GM19025 (cell line): ENCODE data around the gene ABCF2.

Experiments
- ATAC-seq: cut with Tn5 transposase; IDR thresholded peaks from one replicate; pipeline ENCODE4 v1.9.1; 2021; ENCODE audit warnings: mild to moderate bottlenecking, low read depth, moderate library complexity; ENCODE audit not compliant: unreplicated experiment

The ABCF2 gene

DNA sequence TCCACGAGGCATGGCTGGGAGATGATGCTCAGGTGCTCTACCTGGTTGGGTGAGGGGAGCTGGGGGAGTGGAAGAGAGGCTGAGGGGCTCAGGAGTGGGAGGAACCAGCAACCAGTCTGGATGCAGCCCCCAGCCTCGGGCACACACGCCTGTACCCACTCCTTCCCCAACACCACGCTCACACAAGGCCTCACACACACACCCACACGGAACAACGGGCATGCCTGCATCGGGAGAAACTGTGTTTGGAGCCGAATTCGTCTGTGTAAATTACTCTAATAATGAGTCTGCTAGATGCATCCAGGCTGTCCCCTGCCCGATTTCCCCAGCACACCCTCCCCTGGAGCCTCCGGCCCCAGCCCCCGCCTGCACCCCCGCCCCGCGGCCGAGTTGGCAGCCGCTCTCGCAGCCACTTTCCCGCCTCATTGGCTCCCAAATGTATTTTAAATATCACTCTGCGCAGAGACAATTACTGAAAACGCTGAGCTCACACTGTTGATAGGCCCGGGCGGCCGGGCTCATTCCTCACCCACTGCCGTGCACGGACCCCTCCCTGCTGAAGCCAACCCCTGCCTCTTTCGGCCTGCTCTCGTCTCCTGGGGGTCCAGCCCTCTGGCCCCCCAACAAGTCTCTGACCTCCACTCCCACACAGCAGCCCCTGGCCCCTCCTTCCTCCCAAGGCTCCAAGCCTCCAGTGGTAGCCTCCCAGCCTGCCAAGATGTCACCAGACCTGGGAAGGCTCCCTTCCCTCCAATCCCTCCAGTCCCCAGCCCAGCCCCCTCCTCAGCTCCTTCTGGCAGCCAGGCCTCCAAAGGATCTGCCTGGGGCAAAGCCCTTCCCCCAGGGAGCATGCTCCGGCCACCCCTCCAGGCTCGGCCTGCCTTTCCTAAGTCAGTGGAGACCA lies 27.8 kb downstream of the ABCF2 start:
- ATAC-seq, result no peak

DNA sequence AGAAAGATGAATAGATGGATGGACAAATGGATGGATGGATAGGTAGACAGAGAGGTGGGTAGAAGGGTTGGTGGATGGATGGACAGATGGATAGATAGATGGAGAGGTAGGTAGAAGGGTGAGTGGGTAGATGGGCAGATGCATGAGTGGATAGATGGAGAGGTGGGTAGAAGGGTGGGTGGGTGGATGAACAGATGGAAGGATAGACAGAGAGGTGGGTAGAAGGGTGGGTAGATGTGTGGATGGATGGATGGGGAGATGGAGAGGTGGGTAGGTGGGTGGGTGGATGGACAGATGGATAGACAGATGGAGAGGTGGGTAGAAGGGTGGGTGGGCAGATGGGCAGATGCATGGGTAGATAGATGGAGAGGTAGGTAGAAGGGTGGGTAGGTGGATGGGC lies 29.1 kb downstream of the ABCF2 start:
- ATAC-seq, result no peak

DNA sequence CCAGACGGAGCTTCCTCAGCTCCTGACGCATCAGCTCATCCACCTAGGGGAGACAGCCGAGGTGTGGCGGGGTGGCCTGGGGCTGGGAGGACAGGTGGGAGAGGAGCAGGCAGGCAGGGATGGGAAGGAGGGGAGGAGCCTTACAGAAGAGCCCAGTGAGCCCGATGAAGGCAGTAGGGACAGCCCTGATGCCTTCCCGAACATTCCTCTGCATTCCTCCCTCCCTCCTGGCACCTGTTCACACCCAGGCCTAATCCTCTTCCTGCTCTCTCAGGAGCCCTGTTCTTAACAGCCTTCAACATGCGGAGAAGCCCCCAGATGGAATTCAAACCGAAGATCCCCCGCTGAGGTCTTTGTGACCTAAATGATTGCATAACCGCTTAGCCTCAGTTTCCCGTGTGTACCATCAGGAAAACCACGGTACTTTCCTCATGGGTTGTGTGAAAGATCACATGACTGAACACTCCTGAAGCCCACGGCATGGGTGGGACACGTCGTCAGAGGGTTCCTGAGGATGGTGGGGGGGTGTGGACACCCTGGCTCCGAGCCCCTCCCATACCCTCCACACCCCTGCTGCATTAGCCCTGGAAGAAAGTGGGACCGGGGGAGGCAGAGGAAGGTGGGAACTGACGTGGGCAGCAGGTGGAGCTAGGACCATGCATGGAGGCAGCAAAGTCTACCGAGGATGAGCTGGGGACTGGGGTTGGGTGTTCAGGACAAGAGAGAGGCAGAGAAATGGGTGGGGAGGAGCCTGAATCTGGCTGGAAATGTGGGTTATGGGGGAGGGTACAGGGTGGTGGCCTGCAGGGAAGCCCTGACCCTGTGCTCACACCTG lies 31.2 kb downstream of the ABCF2 start:
- ATAC-seq, result no peak

DNA sequence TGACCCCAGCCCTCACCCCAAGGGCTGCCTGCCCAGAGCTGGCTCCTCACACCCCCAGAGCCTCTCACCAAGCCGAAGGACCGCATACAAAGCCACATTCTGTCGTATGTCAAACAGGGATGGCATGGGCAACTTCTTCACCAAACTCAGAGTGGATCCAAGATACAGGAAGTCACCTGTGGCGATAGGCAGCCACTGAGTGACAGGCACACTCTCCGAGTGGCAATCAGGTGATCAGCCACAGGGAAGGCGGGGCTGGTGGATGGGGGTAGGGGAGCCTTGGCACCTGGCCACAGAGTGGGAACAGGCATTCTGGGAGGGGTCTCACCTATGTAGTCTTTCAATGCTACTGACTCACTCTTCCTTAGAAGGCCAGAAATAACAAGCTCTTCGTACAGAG lies 32.8 kb downstream of the ABCF2 start:
- ATAC-seq, result no peak

DNA sequence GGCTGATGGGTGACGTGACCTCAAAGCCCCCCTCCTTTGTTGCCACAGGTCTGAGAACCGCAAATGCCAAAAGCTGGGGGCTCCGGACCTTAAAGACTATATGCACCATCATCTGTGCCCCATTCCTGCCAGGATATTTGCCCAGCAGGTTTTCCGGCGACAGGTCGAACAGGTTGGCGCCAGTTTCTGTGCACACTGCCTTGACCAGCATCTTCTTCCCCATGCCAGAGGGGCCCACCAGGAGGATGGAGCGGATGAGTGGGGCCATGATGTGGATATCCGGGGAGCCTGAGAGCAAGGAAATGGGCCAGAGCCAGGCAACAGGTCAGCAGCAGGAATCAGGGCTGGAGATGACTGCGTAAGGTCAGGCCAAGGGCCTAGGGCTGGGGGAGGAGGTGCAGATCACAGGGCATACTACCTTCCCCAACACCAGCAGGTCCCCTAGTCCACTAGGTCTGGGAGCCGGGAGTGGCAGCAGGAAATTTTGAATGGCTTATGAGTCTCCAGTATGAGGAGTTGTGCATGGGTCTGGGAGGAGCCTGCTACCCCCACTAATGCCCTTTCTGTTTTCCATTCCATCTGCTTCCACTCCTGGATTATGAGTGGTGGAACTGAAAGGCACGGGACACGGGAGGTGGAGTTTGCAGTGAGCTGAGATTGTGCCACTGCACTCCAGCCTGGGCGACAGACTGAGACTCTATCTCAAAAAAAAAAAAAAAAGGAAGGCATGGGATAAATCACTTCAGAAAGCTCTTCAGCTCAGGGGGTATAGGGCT lies 33.6 kb downstream of the ABCF2 start:
- no peak for ATAC-seq

DNA sequence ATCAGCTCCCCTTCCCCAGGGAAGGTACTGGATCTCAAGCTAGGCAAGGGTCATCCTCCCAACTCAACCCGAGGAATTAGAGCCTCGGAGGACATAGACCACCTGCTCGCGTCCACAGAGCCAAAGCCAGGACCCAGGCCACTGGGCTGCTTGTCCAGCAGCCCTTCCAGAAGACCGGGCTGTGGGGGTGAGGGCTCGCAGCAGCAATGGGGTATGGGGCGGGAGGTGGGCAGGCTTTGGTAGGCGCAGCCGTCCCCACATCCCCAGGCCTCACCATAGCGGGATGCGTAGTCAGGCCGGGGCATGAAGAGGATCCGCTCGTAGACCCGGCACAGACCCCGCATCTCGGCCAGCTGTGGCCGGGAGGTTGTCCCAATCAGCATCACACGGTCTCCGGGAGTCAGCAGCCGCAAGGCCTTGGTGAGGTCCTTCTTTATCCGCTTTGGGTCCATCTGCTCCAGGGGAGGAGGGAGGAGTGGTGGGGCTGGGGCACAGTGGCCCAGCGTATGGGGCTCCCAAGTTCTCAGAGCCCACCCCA lies 34.9 kb downstream of the ABCF2 start:
- ATAC-seq, result no peak

DNA sequence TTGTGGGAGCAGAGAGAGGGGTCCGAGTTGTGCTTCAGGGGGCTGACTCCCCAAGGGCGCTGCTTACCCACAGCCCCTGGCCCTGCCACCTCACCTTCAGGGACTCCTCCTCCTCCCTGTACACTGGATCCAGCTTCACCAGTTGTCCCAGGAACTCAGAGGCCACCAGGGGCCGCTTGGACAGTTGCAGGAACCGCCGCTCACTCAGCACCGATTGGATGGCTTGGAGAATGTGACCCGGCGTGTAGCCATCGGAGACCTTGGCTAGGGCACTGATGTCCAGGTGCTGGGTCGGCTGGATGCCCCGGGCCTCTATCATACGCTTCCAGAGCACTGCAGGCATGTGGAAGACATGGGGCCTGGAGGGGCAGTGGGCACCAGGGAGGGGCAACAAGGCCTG lies 35.5 kb downstream of the ABCF2 start:
- no peak for ATAC-seq

DNA sequence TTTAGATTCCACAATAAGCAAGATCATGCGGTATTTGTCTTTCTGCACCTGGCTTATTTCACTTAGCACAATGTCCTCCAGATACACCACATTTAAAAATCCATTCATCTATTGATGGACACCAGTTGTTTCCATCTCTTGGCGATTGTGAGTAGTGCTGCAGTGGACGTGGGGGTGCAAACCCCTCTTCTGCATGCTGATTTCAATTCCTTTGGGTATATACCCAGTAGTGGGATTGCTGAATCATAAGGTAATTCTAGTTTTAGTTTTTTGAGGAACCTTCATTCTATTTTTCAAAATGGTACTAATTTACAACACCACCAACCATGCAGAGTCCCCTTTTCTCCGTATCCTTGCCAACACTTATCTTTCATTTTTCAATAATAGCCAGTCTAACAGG lies 38.0 kb downstream of the ABCF2 start:
- no peak for ATAC-seq

DNA sequence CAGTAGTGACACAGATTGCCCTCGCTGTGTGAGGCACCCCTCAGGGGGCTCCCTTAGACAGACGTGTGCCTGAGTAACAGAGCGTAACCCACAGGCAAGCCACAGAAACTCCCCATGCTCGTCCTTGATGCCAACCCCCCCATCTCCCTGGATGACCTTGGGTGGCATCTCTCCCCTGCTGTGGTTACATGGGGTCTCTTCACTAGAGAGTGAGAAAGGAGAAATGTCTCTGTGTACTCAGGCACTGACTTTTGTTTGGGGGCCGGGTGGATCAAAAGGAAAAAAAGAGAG lies 38.8 kb downstream of the ABCF2 start:
- ATAC-seq, result no peak

DNA sequence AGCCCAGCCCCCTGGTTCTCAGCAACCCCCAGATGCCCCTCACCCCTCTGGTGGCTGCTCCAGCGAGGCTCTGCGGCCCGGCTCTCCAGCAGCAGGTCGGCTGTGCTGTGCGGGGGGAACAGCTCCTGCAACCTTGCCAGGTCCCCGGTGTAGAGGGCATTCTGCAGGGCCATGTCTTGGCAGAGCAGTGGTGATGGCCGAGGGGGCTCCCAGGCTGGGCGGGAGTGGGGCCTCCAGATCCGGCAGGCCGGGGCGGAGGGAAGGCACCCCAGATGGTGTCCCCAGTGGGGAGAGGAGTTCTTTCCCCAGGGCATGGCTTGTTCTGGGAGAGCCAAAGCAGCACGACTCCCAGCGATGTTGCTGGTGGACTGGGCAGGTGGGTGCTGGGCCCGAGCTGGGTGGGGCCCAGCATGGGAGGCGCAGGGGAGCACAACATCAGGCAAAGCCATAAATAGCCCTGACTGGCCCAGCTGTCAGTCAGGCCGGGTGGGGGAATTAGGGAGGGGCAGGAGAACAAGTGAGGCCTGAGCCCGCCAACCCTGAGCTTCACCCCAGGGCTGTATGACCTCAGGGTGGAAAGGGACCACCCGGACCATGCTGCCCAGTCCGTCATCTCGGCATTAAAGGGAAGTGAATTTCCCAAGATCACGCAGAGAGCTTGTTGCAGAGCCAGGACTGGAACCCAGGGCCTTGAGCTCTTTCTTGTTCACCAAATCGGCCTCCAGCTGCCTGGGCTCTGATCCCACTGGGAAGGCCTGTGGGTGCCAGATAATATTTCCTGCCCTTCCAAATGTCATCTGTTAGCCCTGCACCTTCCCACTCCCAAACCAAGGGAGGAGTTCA lies 39.4 kb downstream of the ABCF2 start:
- no peak for ATAC-seq

DNA sequence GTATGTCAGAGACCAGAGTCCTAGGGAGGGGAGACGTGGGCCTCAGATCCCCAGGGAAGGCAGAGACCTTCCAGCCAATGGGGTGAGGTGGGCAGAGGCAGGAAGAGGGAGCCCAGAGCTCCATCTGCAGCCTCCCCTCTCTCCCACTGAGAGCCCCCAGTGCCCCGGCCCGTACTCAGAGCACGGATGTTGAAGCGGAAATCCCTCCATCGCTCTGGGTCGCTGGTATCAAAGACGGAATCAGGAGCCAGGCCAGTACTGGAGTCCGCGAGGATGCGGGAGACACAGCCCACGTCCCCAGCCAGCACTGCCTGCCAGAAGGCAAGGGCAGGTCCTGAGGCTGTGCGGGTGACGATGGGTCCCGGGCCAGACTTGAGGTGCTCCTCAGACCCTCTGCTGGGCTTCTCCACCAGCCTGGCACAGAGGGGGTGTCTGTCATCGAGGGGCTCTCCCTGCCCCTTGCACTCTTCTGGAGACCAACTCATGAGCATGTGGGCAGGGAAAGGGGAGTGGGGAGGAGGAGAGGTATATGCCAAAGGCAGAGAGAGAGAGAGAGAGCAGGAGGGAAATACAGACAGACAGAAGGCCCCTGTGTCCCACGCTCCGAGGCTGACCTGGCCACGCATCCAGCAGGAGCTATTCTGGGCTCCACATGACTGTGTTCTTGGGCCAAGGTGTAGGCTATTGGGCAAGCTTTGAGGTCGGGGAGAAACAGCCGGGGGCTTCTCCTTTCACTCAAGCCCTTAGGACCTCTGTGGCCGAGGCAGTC lies 40.2 kb downstream of the ABCF2 start, which contains the start of gene ASB10:
TSS of gene ASB10 (minus strand) at position 611 of the 769 bp plus-strand sequence. CDS start at position 491, 120 bp downstream.
- no peak for ATAC-seq

DNA sequence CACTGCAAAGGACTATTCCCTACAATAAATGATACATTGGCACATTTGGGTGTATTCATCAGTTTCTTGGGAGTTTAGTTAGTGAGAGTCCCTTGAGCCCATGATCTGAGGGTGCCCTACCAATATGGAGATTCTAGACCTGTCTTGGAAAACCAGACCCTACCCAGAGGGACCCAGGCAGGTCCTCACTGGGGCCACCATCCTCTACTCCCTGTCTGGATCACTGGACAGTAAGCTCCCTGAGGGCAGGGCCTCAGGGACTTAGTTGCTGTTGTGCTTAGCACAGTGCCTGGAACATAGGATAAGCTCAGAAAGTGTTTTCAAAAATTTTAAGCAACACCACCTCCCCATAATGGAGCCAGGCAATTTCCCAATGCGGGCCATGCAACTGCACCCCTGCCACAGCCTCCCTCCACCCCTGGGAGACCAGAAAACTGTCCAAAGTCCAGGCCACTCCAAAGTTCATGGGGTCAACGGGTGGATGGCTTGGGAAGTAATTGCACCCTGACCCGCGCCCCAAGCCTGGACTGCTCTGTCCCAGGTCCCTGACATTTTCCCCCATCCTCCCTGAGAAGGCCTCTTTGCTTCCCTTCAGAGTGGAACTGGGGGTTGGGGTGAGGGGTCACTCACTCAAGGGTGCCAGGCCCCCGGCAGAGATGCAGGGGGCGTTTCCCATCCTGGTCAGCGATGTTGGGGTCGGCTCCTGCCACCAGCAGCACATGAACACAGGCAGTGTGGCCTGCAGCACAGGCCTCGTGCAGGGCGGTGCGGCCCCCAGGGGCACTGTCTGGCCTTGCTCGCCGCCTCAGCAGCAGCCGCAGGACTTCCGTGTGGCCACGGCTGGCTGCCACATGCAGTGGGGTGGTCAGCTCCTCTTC lies 41.0 kb downstream of the ABCF2 start:
- no peak for ATAC-seq

DNA sequence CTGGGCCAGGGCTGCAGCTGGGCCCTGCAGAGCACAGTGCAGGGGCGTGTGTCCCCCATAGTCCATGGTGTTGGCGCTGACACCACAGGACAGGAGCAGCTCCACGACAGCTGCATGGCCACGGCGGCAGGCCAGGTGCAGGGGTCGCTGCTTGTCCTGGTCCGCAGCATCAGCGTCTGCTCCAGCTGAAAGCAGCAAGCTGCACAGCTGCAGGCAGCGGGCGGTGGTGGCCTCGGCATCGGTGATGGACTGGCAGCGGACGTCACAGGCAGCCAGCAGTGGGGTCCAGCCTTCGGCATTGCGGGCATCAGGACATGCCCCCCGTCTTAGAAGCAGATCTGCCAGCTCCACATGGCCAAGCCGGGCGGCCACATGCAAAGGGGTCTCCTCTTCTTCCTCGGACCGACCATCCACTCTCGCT lies 46.0 kb downstream of the ABCF2 start:
- no peak for ATAC-seq

DNA sequence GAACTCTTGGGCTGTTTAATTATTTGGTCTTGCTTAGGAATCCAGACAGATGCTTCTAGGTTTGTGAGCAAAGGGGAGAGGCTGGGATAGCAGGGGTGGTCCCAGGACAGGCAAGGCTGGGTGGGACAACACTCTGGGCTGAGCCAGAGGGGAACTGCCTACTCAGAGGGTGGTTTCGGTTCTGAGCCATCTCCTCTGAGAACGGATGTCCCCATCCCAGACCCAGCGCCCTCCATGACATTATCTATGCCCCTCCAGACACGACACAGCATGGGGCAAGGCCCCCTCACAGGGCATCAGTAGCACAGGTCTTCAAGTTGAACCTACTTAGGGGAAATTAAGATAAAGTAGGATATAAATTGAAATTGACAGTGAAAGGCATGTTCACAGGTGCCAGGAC lies 47.1 kb downstream of the ABCF2 start:
- no peak for ATAC-seq

DNA sequence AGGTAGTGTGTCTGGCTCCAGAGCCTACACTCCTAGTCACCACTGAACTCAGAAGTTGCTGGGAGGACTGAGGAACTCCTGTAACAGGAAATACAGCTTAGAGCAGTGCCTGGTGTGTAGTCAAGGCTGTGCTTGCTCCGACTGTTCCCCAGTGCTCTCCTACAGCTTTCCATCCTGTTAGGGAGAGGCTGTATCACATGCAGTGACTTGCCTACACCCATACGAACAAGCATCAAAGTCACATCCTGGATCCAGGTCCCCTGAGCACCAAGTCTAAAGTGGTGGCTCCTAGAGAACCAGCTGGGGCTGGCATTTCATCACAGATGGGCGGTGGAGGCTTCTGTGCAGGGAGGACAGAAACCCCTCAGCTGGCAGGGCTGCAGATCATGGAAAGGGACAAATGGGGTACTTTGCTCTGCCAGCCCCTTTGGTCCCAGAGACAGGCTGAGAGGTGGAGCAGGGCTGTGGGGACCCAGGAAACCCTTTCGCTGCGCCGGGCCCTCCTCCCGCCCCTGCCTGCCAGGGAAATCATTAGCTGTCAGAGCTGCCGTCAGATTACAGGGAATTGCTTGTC lies 47.6 kb downstream of the ABCF2 start:
- no peak for ATAC-seq

DNA sequence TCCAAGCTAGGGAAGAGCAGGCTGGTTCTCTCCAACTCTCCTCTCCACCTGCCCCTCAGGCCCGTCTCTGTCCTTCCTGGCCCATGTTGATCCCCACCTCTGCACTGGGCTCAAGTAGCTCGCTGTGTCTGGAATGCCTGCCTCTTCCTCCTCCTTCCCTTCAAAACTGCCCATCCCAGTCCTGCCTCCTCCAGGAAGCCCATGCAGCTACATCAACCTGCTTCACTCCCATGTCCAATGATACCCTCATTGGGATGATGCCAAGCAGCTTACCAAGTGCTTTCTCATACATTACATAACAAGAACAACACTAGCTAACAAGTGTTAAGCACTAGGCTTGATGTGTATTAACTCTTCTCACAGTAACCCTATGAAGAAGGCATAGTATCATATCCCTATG lies 48.2 kb downstream of the ABCF2 start:
- ATAC-seq, result no peak

DNA sequence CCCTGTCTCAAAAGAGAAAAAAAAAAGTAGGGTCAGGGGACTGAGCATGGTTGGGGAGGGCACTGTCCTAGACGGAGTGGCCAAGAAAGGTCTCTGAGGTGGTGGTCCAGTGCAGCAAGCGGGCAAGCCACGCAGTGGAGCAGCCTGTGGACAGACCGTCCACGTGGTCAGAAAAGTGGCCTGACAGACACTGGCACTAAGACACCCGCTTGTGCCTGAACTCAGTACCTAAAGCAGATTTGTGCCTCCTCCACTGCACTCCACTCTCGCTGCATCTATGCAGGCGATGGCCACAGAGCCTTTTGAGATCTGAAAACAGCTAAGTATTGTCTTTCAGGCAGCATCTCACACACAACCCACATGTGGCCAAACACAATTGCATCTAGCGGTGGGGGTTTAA lies 48.8 kb downstream of the ABCF2 start:
- no peak for ATAC-seq

DNA sequence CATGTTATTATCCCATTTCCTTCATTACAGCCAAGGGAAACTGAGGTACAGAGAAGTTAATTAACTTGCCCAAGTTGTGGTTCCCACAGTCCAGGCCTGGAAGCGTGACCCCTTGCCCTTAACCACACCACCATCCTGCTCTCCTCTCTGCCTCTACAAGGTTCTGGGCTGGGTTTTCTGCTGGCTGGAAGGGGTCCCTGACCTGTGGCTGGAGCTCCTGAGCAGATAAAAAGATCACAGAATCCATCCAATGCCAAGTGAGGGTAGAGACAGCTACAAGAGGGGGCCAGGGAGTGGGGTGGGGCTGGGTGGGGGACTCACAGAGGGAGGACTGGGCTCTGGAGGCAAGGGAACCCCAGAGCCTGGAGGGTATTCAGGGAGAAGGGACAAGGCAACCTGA lies 49.7 kb downstream of the ABCF2 start:
- ATAC-seq, result no peak
